Smooth muscle cell (in vitro differentiated cells): ENCODE measurements around the gene TRMT1. TPM values are rescaled to one million over a fixed set of nuclear protein-coding genes. Genes with fewer than 3 reads are reported as not detected.

Experiments
- DNase-seq: peaks from one replicate; lab custom pipeline; 2025; ENCODE audit not compliant: unreplicated experiment; lab: John Stamatoyannopoulos, UW
- H2AFZ ChIP-seq: fragments of 200-600 bp; sonication (generic); 2 replicates; pipeline ENCODE4 v1.6.0; 2016; ENCODE audit warnings: antibody characterized with exemption, low read depth, mild to moderate bottlenecking
- H3F3A ChIP-seq: fragments of 200-600 bp; sonication (generic); 2 replicates; pipeline ENCODE4 v1.6.0; 2017; ENCODE audit warnings: antibody characterized with exemption, low read depth
- H3K27ac ChIP-seq: fragments of 200-600 bp; sonication (generic); 2 replicates; pipeline ENCODE4 v1.5.1; 2016; ENCODE audit warnings: low read depth, mild to moderate bottlenecking
- H3K27me3 ChIP-seq: fragments of 200-600 bp; sonication (generic); 2 replicates; pipeline ENCODE4 v1.6.1; 2016; ENCODE audit warnings: low read depth, mild to moderate bottlenecking
- H3K36me3 ChIP-seq: fragments of 200-600 bp; sonication (generic); 2 replicates; pipeline ENCODE4 v1.5.1; 2016; ENCODE audit warnings: low read depth
- H3K4me1 ChIP-seq: fragments of 200-600 bp; sonication (generic); 2 replicates; pipeline ENCODE4 v1.5.1; 2016; ENCODE audit warnings: low read depth
- H3K4me2 ChIP-seq: fragments of 200-600 bp; sonication (generic); 2 replicates; pipeline ENCODE4 v1.6.0; 2016; ENCODE audit warnings: mild to moderate bottlenecking
- H3K4me3 ChIP-seq: fragments of 200-600 bp; sonication (generic); 2 replicates; pipeline ENCODE4 v1.5.1; 2016; ENCODE audit warnings: mild to moderate bottlenecking
- H3K79me2 ChIP-seq: fragments of 200-600 bp; sonication (generic); 2 replicates; pipeline ENCODE4 v1.6.0; 2016; ENCODE audit warnings: low read depth, mild to moderate bottlenecking
- H3K9ac ChIP-seq: fragments of 200-600 bp; sonication (generic); 2 replicates; pipeline ENCODE4 v1.6.0; 2016; ENCODE audit warnings: low read depth
- H3K9me3 ChIP-seq: fragments of 200-600 bp; sonication (generic); replicated peaks from 2 replicates; pipeline ENCODE4 v1.5.1; 2016; ENCODE audit warnings: low read depth
- H4K20me1 ChIP-seq: fragments of 200-600 bp; sonication (generic); 2 replicates; pipeline ENCODE4 v1.6.0; 2016; ENCODE audit warnings: low read depth
- WGBS: methylation state at CpG from one replicate; pipeline ENCODE4 v1.1.7; 2016; ENCODE audit warnings: low lambda C conversion rate; 5-methylcytosine and 5-hydroxymethylcytosine counted together
- polyA plus RNA-seq: library from polyadenylated mRNA; unstranded; fragments of >200 nt; fragmentation: Nextera tagmentation; extraction: Ambion mirVana; gene quantifications from 2 replicates; pipeline ENCODE4 v1.2.1, GENCODE V29; 2016
- total RNA-seq: library from RNA; depleted of rRNA; stranded (reverse); fragments of >200 nt; gene quantifications from 2 replicates; pipeline ENCODE4 v1.2.3, GENCODE V29; 2014
- TF ChIP-seq, protein P1 (sequence below): fragments of 200-600 bp; sonication (generic); IDR thresholded peaks from 2 replicates; pipeline ENCODE4 v1.5.1; 2017; ENCODE audit warnings: borderline replicate concordance, mild to moderate bottlenecking, antibody characterized with exemption; ENCODE audit not compliant: insufficient read depth, poor library complexity, severe bottlenecking

TRMT1 gene
- total and polyA plus RNA-seq, 2 experiments from 2014 or later = 21.9 to 37.4 TPM

DNA sequence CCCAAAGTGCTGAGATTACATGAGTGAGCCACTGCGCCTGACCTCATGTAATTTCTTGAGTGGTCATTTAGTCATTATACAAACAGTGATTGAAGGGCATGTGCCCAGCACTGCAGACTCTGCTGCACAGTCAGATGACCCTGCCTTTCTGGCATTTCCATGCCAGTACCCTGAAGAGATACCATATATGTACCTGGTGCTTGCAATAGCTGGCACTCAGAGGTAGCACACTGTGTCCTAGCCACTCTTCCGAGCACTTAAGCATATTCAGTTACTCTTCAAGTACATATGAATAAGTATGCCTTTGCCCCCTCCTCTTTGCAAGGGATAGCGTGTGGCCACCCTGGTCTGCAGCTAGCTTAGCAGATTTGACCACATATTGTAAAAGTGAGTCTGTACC is 18.1 kb upstream of the TRMT1 start:
- TF ChIP-seq, protein P1, sequence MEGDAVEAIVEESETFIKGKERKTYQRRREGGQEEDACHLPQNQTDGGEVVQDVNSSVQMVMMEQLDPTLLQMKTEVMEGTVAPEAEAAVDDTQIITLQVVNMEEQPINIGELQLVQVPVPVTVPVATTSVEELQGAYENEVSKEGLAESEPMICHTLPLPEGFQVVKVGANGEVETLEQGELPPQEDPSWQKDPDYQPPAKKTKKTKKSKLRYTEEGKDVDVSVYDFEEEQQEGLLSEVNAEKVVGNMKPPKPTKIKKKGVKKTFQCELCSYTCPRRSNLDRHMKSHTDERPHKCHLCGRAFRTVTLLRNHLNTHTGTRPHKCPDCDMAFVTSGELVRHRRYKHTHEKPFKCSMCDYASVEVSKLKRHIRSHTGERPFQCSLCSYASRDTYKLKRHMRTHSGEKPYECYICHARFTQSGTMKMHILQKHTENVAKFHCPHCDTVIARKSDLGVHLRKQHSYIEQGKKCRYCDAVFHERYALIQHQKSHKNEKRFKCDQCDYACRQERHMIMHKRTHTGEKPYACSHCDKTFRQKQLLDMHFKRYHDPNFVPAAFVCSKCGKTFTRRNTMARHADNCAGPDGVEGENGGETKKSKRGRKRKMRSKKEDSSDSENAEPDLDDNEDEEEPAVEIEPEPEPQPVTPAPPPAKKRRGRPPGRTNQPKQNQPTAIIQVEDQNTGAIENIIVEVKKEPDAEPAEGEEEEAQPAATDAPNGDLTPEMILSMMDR = no peak
- H3K4me1 ChIP-seq = no peaks in the 10 kb centered on the region
- no peak overlapping the region for H3K4me2 ChIP-seq
- H3K36me3 ChIP-seq = no peaks in the 10 kb centered on the region
- no peaks in the 10 kb centered on the region for H3K9me3 ChIP-seq
- no peak overlapping the region for H2AFZ ChIP-seq
- no peak overlapping the region for H3K9ac ChIP-seq
- peaks cover 5% of the 10 kb centered on the region for H3F3A ChIP-seq
- 98% methylated on average over 3 of the region's 3 CpGs for WGBS
- H3K27ac ChIP-seq = no peak overlapping the region
- no peak overlapping the region for H3K4me3 ChIP-seq
- H4K20me1 ChIP-seq = peaks cover 73% of the 10 kb centered on the region
- no peaks in the 10 kb centered on the region for H3K27me3 ChIP-seq
- H3K79me2 ChIP-seq = peaks cover 54% of the 10 kb centered on the region
- DNase-seq = no peak

DNA sequence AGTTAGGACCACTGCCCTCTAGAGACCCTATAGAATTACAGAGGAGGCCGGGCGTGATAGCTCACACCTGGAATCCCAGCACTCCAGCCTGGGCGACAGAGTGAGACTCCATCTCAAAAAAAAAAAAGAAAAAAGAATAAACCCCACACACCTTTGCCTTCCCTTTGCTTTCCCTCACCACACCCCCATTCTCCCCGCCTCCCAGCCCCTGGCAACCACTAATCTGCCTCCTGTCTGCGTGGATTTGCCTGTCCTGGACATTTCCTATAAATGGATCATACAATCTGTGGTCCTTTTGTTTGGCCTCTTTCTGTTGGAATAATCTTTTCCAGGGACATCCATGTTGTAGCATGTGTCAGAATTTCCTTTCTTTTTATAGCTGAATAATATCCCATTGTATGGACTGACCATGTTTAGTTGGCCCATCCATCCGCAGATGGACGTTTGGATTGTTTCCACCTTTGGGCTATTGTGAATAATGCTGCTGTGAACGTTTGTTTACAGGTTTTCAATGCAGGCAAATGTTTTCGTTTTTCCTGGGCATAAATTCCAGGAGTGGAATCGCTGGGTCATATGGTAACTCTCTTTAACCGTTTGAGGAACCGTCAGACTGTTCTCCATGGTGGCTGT is 16.8 kb upstream of the TRMT1 start:
- Histone ChIP-seq H3K79me2 (peaks cover 67% of the 10 kb centered on the region), H3K27me3 (no peaks in the 10 kb centered on the region), H3K36me3 (no peaks in the 10 kb centered on the region), H3F3A (peaks cover 5% of the 10 kb centered on the region), H3K4me3 (no peak overlapping the region), H4K20me1 (peaks cover 86% of the 10 kb centered on the region), H3K27ac (peak overlapping the region; percentile 73), H2AFZ (no peak overlapping the region), H3K4me2 (no peak overlapping the region), H3K9ac (no peak overlapping the region), H3K9me3 (no peaks in the 10 kb centered on the region), H3K4me1 (no peaks in the 10 kb centered on the region)
- DNase-seq = no peak
- TF ChIP-seq, protein P1 = no peak
- 90% methylated on average over 12 of the region's 12 CpGs for WGBS

DNA sequence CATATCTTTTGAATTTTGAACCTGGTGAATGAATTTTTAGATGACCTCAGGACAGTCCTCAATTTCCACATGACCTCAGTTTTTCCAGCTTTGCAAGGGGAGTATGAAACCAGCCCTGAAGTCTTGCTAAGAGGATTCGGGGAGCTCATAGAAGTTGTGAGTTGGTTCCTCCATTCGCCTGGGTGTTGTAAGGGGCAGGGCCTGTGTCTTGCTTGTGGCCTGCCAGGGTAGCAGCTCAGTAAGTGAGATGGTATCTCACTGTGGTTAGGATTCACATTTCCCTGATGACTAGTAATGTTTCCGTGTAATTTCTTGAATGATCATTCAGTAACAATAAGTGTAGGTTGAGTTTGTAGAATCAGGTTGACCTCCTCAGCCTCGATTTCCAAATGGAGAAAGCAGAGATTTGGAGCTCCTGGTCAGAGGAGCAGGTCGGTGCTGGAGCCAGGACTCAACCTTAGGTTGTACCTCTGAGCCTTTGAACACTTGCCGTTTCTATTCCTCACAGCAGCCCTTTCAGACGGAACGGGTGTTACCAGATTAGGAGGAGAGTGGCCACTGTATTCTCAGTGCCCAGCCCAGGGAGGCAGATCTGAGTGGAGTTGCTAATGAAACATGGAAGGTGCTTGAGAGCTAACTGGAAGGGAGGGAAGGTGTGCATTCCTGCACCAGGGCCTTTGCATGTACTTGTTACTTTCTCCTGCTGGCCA is 16.1 kb upstream of the TRMT1 start:
- H4K20me1 ChIP-seq = peaks cover 93% of the 10 kb centered on the region
- no peak overlapping the region for H3K9ac ChIP-seq
- H3K36me3 ChIP-seq = no peaks in the 10 kb centered on the region
- H3K27ac ChIP-seq = peak overlapping the region; percentile 73
- peaks cover 5% of the 10 kb centered on the region for H3F3A ChIP-seq
- peak overlapping the region; percentile 38 for H3K4me2 ChIP-seq
- WGBS = 78% methylated on average over 8 of the region's 8 CpGs
- H2AFZ ChIP-seq = no peak overlapping the region
- peaks cover 74% of the 10 kb centered on the region for H3K79me2 ChIP-seq
- H3K4me3 ChIP-seq = no peak overlapping the region
- H3K4me1 ChIP-seq = no peaks in the 10 kb centered on the region
- TF ChIP-seq, protein P1 = no peak
- no peak for DNase-seq
- H3K27me3 ChIP-seq = no peaks in the 10 kb centered on the region
- H3K9me3 ChIP-seq = no peaks in the 10 kb centered on the region
